Lung (tissue), 12 donors: ENCODE results near the gene AUTS2. TPM values are rescaled to one million over a fixed set of nuclear protein-coding genes. Genes with fewer than 3 reads are reported as not detected.

Experiments used
- ATAC-seq: fragments of 200-7000 bp; cut with Tn5 transposase; one replicate; pipeline ENCODE4 v1.9.1; 2020; ENCODE audit warnings: moderate number of reproducible peaks; ENCODE audit not compliant: insufficient read depth, low FRiP score
- DNase-seq, 3 donors: peaks; one replicate each; pipeline ENCODE4 v3.0.0-alpha.2; 2013 to 2017
- H3K27ac ChIP-seq, 2 donors: one replicate each; pipeline ENCODE4 v1.5.1; 2013; ENCODE audit warnings: mild to moderate bottlenecking in 2 of 2, moderate library complexity in 2 of 2, control low read depth in 1 of 2, inconsistent platforms in 1 of 2, low read depth in 1 of 2, low read length in 1 of 2
- H3K27me3 ChIP-seq, 3 donors: one replicate each; pipeline ENCODE4 v1.5.1; 2013; ENCODE audit warnings: low read length in 2 of 3; ENCODE audit not compliant: control insufficient read depth in 3 of 3, insufficient read depth in 3 of 3
- H3K36me3 ChIP-seq, 4 donors: one replicate each; pipeline ENCODE4 v1.5.1; 2013; ENCODE audit warnings: low read length in 4 of 4, mild to moderate bottlenecking in 1 of 4, moderate library complexity in 1 of 4; ENCODE audit not compliant: control insufficient read depth in 4 of 4, insufficient read depth in 4 of 4
- H3K4me1 ChIP-seq, 5 donors: one replicate each; pipeline ENCODE4 v1.5.1; 2013; ENCODE audit warnings: low read length in 5 of 5, mild to moderate bottlenecking in 2 of 5, moderate library complexity in 1 of 5; ENCODE audit not compliant: control insufficient read depth in 5 of 5, insufficient read depth in 5 of 5
- H3K4me3 ChIP-seq: one replicate; pipeline ENCODE4 v1.5.1; 2013; ENCODE audit warnings: mild to moderate bottlenecking, control low read depth, moderate library complexity
- H3K9ac ChIP-seq, 2 donors: one replicate each; pipeline ENCODE4 v1.5.1; 2013; ENCODE audit warnings: low read length in 2 of 2, control low read depth in 1 of 2; ENCODE audit not compliant: insufficient read depth in 1 of 2
- H3K9me3 ChIP-seq, 4 donors: one replicate each; pipeline ENCODE4 v1.5.1; 2013; ENCODE audit warnings: low read length in 3 of 4, mild to moderate bottlenecking in 1 of 4, moderate library complexity in 1 of 4; ENCODE audit not compliant: control insufficient read depth in 4 of 4, insufficient read depth in 3 of 4
- CTCF ChIP-seq: IDR thresholded peaks from 2 replicates; pipeline ENCODE4 v1.5.1; 2012; ENCODE audit warnings: mild to moderate bottlenecking; ENCODE audit errors: control extremely low read depth, extremely low read depth
- WGBS, 2 donors: extraction: QIAGEN DNeasy Blood & Tissue Kit; methylation state at CpG; one replicate each; pipeline ENCODE4 v1.1.7; 2013; 5-methylcytosine and 5-hydroxymethylcytosine counted together
- polyA plus RNA-seq, 2 donors: library from polyadenylated mRNA; stranded (reverse); fragments of 200-250 nt; gene quantifications; one replicate each; pipeline ENCODE4 v1.2.1, GENCODE V29; 2013
- total RNA-seq, 2 donors: library from RNA; depleted of rRNA in 1 of 2; stranded (reverse); fragments of >200 nt in 1 of 2; gene quantifications; one replicate each; pipeline ENCODE4 v1.2.1, GENCODE V29; 2014 to 2021
- donor health status: control.
- donor health status: control.
- donor health status: Bipolar disorder and iron deficiency.
- donor health status: healthy.
- donor health status: DM: yes; HTN: yes; CAD: no.

Gene AUTS2
- total and polyA plus RNA-seq, 4 donors, result 11.8 to 115 (median 40.6) TPM

GRCh38 chr7:70344726-70345125 lies 746.5 kb downstream of the AUTS2 start:
- DNase-seq (no peak), ATAC-seq (no peak)
- Histone ChIP-seq H3K27ac (no peak overlapping the region), H3K36me3 (no peaks in the 10 kb centered on the region), H3K4me3 (no peak overlapping the region), H3K9ac (no peak overlapping the region), H3K27me3 (no peaks in the 10 kb centered on the region), H3K4me1 (peaks cover 0 to 11% (median 0%) of the 10 kb centered on the region in 5 donors), H3K9me3 (no peaks in the 10 kb centered on the region)
- no peak for TF ChIP-seq CTCF
- 88 to 94% methylated on average over 2 of the region's 2 CpGs for WGBS, 2 donors

GRCh38 chr7:70346844-70347462 lies 748.7 kb downstream of the AUTS2 start:
- WGBS, 2 donors, result 81 to 84% methylated on average over 5 of the region's 5 CpGs
- no peak for TF ChIP-seq CTCF
- peaks cover 0 to 5% (median 0%) of the 10 kb centered on the region in 5 donors for H3K4me1 ChIP-seq

GRCh38 chr7:70347463-70348254 lies 749.4 kb downstream of the AUTS2 start:
- no peaks in the 10 kb centered on the region for H3K27me3 ChIP-seq
- no peak for TF ChIP-seq CTCF
- ATAC-seq (no peak), DNase-seq (no peak)
- H3K27ac ChIP-seq, result no peak overlapping the region
- H3K4me3 ChIP-seq, result no peak overlapping the region
- no peaks in the 10 kb centered on the region for H3K36me3 ChIP-seq
- H3K9me3 ChIP-seq, result no peaks in the 10 kb centered on the region
- no peak overlapping the region for H3K9ac ChIP-seq
- peaks cover 0 to 4% (median 0%) of the 10 kb centered on the region in 5 donors for H3K4me1 ChIP-seq
- WGBS, 2 donors, result 94 to 97% methylated on average over 3 of the region's 3 CpGs

More at GRCh38 chr7:70346844-70347462, 748.7 kb downstream of the AUTS2 start:
- no peak for DNase-seq
- Histone ChIP-seq H3K36me3 (no peaks in the 10 kb centered on the region), H3K9ac (no peak overlapping the region), H3K4me3 (no peak overlapping the region), H3K9me3 (no peaks in the 10 kb centered on the region), H3K27ac (no peak overlapping the region), H3K27me3 (no peaks in the 10 kb centered on the region)
- ATAC-seq, result no peak
